ENCODE data around the gene EFCAB13.

- no peak for TF ChIP-seq POLR2A (IDR thresholded peaks at IDR 0.05)
- TF ChIP-seq, protein P1, sequence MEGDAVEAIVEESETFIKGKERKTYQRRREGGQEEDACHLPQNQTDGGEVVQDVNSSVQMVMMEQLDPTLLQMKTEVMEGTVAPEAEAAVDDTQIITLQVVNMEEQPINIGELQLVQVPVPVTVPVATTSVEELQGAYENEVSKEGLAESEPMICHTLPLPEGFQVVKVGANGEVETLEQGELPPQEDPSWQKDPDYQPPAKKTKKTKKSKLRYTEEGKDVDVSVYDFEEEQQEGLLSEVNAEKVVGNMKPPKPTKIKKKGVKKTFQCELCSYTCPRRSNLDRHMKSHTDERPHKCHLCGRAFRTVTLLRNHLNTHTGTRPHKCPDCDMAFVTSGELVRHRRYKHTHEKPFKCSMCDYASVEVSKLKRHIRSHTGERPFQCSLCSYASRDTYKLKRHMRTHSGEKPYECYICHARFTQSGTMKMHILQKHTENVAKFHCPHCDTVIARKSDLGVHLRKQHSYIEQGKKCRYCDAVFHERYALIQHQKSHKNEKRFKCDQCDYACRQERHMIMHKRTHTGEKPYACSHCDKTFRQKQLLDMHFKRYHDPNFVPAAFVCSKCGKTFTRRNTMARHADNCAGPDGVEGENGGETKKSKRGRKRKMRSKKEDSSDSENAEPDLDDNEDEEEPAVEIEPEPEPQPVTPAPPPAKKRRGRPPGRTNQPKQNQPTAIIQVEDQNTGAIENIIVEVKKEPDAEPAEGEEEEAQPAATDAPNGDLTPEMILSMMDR (IDR thresholded peaks at IDR 0.05 in 4 of 5, conservative IDR thresholded peaks at IDR 0.05 in 1 of 5): no peak
These were observed 43.5 kb upstream of the EFCAB13 start for GRCh38 chr17:47280072-47280811.

All from gastrocnemius medialis (tissue), 4 donors.